HEK293T (cell line): ENCODE results near the gene KDM4C.

Experiments
- CTBP1 ChIP-seq: fragments of 450-650 bp; IDR thresholded peaks from 2 replicates; pipeline ENCODE4 v1.6.1; 2016; ENCODE audit warnings: borderline replicate concordance
- L3MBTL2 ChIP-seq: fragments of 450-650 bp; conservative IDR thresholded peaks from 2 replicates; pipeline ENCODE4 v1.6.1; 2016; ENCODE audit warnings: mild to moderate bottlenecking
- ZNF384 ChIP-seq: fragments of 450-650 bp; IDR thresholded peaks from 2 replicates; pipeline ENCODE4 v1.6.1; 2016
- TF ChIP-seq, protein P1 (sequence below): fragments of 450-650 bp; IDR thresholded peaks from 2 replicates; pipeline ENCODE4 v1.6.1; 2016

DNA sequence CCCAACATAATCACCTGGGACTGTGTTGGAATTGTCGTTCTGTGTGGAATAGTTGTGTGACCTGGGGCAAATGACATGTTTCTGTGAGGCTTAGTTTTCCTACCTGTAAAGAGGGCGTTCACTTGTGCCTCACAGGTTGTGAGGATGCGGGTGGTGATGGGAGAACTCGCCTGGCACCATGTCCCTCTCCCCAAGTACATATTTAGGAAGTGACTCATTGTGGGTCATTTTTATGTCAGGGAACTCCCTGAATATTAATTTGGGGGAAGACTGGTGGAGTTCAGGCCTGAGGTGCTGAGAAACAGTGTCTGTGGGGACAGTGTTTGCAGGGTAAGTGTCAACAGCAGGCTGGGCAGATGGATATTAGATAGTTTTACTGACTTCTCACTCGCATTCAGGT is 144.7 kb downstream of the KDM4C start:
- no peak for TF ChIP-seq L3MBTL2
- no peak for TF ChIP-seq ZNF384
- no peak for TF ChIP-seq CTBP1
- TF ChIP-seq, protein P1, sequence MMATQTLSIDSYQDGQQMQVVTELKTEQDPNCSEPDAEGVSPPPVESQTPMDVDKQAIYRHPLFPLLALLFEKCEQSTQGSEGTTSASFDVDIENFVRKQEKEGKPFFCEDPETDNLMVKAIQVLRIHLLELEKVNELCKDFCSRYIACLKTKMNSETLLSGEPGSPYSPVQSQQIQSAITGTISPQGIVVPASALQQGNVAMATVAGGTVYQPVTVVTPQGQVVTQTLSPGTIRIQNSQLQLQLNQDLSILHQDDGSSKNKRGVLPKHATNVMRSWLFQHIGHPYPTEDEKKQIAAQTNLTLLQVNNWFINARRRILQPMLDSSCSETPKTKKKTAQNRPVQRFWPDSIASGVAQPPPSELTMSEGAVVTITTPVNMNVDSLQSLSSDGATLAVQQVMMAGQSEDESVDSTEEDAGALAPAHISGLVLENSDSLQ = no peak
